AG09309 (cell line): Measurements from ENCODE around the gene GRIK5.

Source experiments
- DNase-seq: peaks from one replicate; pipeline ENCODE4 v3.0.0-alpha.2; 2010; ENCODE audit warnings: low read depth
- H3K4me3 ChIP-seq: 2 replicates; pipeline ENCODE4 v1.5.1; 2011; ENCODE audit warnings: mild to moderate bottlenecking, low read depth, low read length, moderate library complexity; ENCODE audit not compliant: control insufficient read depth
- TF ChIP-seq, protein P1 (sequence below): IDR thresholded peaks from 2 replicates; pipeline ENCODE4 v1.5.1; 2011; ENCODE audit warnings: mild to moderate bottlenecking, low read depth, low read length, inconsistent platforms; ENCODE audit not compliant: insufficient read depth, control insufficient read depth; ENCODE audit errors: missing control alignments

Gene GRIK5

GRCh38 chr19:42069619-42070351, at the start of gene GRIK5:
Gene GRIK5 (minus strand): TSS chr19:42070206. CDS start chr19:42065770, 4,436 bp downstream.
- DNase-seq = no peak
- H3K4me3 ChIP-seq = no peak within 1 kb of the TSS
- TF ChIP-seq, protein P1, sequence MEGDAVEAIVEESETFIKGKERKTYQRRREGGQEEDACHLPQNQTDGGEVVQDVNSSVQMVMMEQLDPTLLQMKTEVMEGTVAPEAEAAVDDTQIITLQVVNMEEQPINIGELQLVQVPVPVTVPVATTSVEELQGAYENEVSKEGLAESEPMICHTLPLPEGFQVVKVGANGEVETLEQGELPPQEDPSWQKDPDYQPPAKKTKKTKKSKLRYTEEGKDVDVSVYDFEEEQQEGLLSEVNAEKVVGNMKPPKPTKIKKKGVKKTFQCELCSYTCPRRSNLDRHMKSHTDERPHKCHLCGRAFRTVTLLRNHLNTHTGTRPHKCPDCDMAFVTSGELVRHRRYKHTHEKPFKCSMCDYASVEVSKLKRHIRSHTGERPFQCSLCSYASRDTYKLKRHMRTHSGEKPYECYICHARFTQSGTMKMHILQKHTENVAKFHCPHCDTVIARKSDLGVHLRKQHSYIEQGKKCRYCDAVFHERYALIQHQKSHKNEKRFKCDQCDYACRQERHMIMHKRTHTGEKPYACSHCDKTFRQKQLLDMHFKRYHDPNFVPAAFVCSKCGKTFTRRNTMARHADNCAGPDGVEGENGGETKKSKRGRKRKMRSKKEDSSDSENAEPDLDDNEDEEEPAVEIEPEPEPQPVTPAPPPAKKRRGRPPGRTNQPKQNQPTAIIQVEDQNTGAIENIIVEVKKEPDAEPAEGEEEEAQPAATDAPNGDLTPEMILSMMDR = no peak

DNA sequence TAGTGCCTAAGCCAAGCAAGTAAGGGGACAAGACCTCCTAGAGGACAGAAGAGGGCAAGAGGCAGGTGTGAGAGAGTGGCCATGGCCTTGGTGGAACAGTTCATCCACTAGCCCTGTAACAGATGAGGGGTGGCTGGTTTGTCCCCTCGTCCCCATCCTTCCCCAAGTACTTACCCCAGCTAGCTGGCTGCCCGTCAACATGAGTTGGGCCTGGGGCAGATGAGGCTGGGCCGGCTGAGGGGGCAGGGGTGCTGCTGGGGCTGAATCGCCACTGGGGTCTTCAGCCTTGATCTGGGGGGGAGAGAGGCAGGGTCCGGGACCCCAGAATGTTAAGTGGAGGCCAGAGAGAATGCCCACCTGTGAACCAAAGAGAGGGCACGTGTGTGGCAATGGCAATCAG, 47.1 kb upstream of the GRIK5 start:
- no peak for DNase-seq
- H3K4me3 ChIP-seq = no peak overlapping the region
- TF ChIP-seq, protein P1 = no peak

GRCh38 chr19:42116308-42117075, 46.5 kb upstream of the GRIK5 start:
- no peak overlapping the region for H3K4me3 ChIP-seq
- TF ChIP-seq, protein P1 = no peak
- DNase-seq = no peak

DNA sequence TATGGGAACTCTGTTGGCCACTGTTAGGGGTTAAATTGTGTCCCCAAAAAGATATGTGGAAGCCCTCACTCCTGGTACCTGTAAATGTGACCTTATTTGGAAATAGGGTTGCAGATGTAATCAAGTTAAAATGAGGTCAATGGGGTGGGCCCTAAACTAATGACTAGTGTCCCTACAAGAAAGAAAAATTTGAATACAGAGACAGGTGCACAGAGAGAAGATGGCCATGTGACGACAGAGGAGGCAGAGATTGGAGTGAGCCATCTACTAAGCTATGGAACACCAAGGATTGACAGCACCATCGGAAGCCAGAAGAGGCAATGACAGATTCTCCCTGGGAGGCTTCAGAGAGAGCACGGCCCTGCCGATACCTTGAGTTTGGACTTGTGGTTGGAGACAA, 45.7 kb upstream of the GRIK5 start:
- no peak for DNase-seq
- no peak overlapping the region for H3K4me3 ChIP-seq
- TF ChIP-seq, protein P1 = no peak

DNA sequence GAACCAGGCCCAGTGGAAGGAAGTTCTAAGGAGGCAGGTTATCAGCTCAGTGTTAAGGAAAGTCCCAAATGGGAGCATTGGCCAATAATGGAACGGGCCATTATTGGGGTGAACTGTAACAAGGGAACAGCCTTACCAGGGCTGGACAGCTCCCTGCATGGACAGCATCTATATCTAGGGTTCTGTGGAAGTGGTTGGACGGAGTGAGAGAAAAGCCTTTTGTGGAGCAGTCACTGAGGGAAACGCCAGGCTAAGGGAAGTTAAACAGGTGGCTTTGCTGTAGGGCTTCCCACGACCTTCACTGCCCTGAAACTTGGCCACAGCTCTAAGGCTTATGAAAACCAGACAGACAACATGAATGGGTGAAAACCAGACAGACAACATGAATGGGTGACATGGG, 45.2 kb upstream of the GRIK5 start:
- TF ChIP-seq, protein P1 = no peak
- H3K4me3 ChIP-seq = no peak overlapping the region
- no peak for DNase-seq

DNA sequence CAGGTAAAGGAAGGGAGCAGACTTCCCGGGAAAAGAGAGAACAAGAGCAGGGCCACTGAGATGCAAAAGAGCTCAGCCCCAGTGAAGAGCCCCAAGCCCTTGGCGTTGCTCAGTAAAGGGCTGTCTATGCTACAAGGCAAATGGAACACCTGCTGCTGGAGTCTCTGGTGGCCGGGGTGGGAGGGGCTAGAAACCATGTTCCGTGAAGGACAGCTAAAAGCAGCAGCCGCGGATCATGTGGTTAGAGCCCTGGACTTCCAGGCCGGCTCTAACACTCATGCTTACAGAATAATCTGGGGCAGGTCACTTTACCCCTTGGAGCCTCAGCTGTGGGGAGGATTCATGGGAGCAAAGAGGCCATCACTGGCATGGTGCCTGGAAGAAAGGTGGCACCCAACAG, 44.4 kb upstream of the GRIK5 start:
- H3K4me3 ChIP-seq = no peak overlapping the region
- TF ChIP-seq, protein P1 = no peak
- no peak for DNase-seq
